Measurements from ENCODE around the gene NUDT22. TPM values are rescaled to one million over a fixed set of nuclear protein-coding genes. Genes with fewer than 3 reads are reported as not detected.
A peak's percentile ranks its signal among the peaks of the same experiment; 100 is the strongest.

Gene NUDT22
- total and polyA plus RNA-seq, 2 of the 8 experiments (the other 6 are each of a cell fraction or from before 2014, with no cell fraction given): 43.4 to 69.0 TPM

- TF ChIP-seq PHF8 (conservative IDR thresholded peaks at IDR 0.05; ENCODE audit: low read depth, low read length) (peak; percentile 82), EP300 (IDR thresholded peaks at IDR 0.05; ENCODE audit: borderline replicate concordance in 1 of 2, low read depth in 2 of 2, low read length in 2 of 2) (no peak; a peak in 1 of 3 replicates), RBBP5 (IDR thresholded peaks at IDR 0.05; ENCODE audit: borderline replicate concordance, low read depth, low read length) (no peak; the same call in 1 of the 2 replicates), HDAC2 (IDR thresholded peaks at IDR 0.05; ENCODE audit: borderline replicate concordance in 1 of 2, low read depth in 2 of 2, low read length in 2 of 2) (no peak), CBX8 (IDR thresholded peaks at IDR 0.05; ENCODE audit: borderline replicate concordance, low read depth, low read length) (no peak), SIN3A (conservative IDR thresholded peaks at IDR 0.05 in 1 of 2, IDR thresholded peaks at IDR 0.05 in 1 of 2; ENCODE audit: low read depth in 1 of 2, low read length in 2 of 2) (peak in 1 of 2 experiments; percentile 51; a peak in 2 of 4 replicates), ATF3 (IDR thresholded peaks at IDR 0.05; ENCODE audit: insufficient read depth, low read depth, low read length) (no peak), SP1 (IDR thresholded peaks at IDR 0.05; ENCODE audit: low read depth, low read length) (no peak), NANOG (IDR thresholded peaks at IDR 0.05; ENCODE audit: insufficient read depth, low read depth, low read length, poor library complexity, severe bottlenecking) (no peak), RXRA (IDR thresholded peaks at IDR 0.05; ENCODE audit: insufficient read depth, low read depth, low read length) (no peak), RNF2 (IDR thresholded peaks at IDR 0.05; ENCODE audit: borderline replicate concordance, low read depth, low read length, missing control alignments, poor library complexity, severe bottlenecking) (no peak), BCL11A (IDR thresholded peaks at IDR 0.05; ENCODE audit: low read depth in 2 of 2, low read length in 2 of 2) (no peak), TAF1 (IDR thresholded peaks at IDR 0.05; ENCODE audit: low read depth, low read length) (peak; percentile 63), POU5F1 (IDR thresholded peaks at IDR 0.05; ENCODE audit: low read depth, low read length) (no peak), BRCA1 (IDR thresholded peaks at IDR 0.05; ENCODE audit: low read depth, low read length) (no peak), TCF12 (IDR thresholded peaks at IDR 0.05; ENCODE audit: low read depth, low read length) (no peak), SRF (IDR thresholded peaks at IDR 0.05; ENCODE audit: low read depth, low read length) (no peak), RAD21 (IDR thresholded peaks at IDR 0.05 in 1 of 2, conservative IDR thresholded peaks at IDR 0.05 in 1 of 2; ENCODE audit: low read depth in 2 of 2, low read length in 2 of 2) (peak in 1 of 2 experiments; percentile 13; a peak in 1 of 4 replicates), JUND (IDR thresholded peaks at IDR 0.05; ENCODE audit: low read length) (no peak), KDM5A (IDR thresholded peaks at IDR 0.05; ENCODE audit: low read length) (no peak), ASH2L (IDR thresholded peaks at IDR 0.05; ENCODE audit: low read length) (no peak)
- TF ChIP-seq, protein P1, sequence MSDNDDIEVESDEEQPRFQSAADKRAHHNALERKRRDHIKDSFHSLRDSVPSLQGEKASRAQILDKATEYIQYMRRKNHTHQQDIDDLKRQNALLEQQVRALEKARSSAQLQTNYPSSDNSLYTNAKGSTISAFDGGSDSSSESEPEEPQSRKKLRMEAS (IDR thresholded peaks at IDR 0.05): peak; percentile 68
Measured at GRCh38 chr11:64251016-64251752, 25.1 kb downstream of the NUDT22 start, which contains the start of gene PLCB3 (continued).

All from H1 (cell line).